Umbilical cord (tissue), 2 donors: ENCODE results near the gene RRP36. TPM values are rescaled to one million over a fixed set of nuclear protein-coding genes. Genes with fewer than 3 reads are reported as not detected.
"Not testable (repeated sequence)": the region's sequence is repeated elsewhere in the genome, so short reads cannot be mapped to it uniquely, and the experiment has no call there.

ENCODE experiments used
- DNase-seq: peaks from one replicate; pipeline ENCODE4 v3.0.0-alpha.2; 2015; ENCODE audit warnings: low spot score
- total RNA-seq: library from RNA; depleted of rRNA; stranded (reverse); fragments of >200 nt; gene quantifications from one replicate; pipeline ENCODE4 v1.2.3, GENCODE V29; 2014; ENCODE audit warnings: low replicate concordance; ENCODE audit not compliant: insufficient read depth

The RRP36 gene
- 26.2 TPM for total RNA-seq

GRCh38 chr6:43021270-43022047, at the start of gene RRP36:
Gene RRP36, plus strand, starts transcription at chr6:43021623. Its CDS starts 32 bp downstream, at chr6:43021655.
- peak; percentile 88 for DNase-seq

GRCh38 chr6:42971746-42972327, 49.6 kb upstream of the RRP36 start:
- no peak for DNase-seq

GRCh38 chr6:42973926-42974325, 47.5 kb upstream of the RRP36 start:
- DNase-seq, result no peak

GRCh38 chr6:42974919-42975505, 46.4 kb upstream of the RRP36 start:
- no peak for DNase-seq

GRCh38 chr6:42978487-42978838, 43.0 kb upstream of the RRP36 start:
- no peak for DNase-seq

GRCh38 chr6:42978839-42979522, 42.4 kb upstream of the RRP36 start, which contains the start of gene PEX6:
Gene PEX6, minus strand, starts transcription at chr6:42979181. Its CDS starts 31 bp downstream, at chr6:42979150.
- DNase-seq, result peak; percentile 94

GRCh38 chr6:42979523-42980177, 41.8 kb upstream of the RRP36 start:
- no peak for DNase-seq

- DNase-seq, result no peak
Measured at GRCh38 chr6:42981836-42982235, 39.6 kb upstream of the RRP36 start.

- DNase-seq, result peak; percentile 100
Measured at GRCh38 chr6:42984001-42984923, 37.2 kb upstream of the RRP36 start, which contains the start of gene PPP2R5D. Gene PPP2R5D, plus strand, starts transcription at chr6:42984570. Its CDS starts 108 bp downstream, at chr6:42984678.

GRCh38 chr6:42984924-42985475, 36.4 kb upstream of the RRP36 start:
- DNase-seq, result peak; percentile 63

GRCh38 chr6:42987533-42988451, 33.6 kb upstream of the RRP36 start:
- no peak for DNase-seq

GRCh38 chr6:42988486-42989020, 32.9 kb upstream of the RRP36 start:
- no peak for DNase-seq

- DNase-seq, result no peak
Measured at GRCh38 chr6:42989923-42990322, 31.5 kb upstream of the RRP36 start.

- DNase-seq, result no peak
Measured at GRCh38 chr6:42993445-42993844, 28.0 kb upstream of the RRP36 start.

GRCh38 chr6:42996513-42996912, 24.9 kb upstream of the RRP36 start:
- DNase-seq, result no peak

- not testable (repeated sequence) for DNase-seq
Measured at GRCh38 chr6:42998205-42998604, 23.2 kb upstream of the RRP36 start.

GRCh38 chr6:43001843-43002242, 19.6 kb upstream of the RRP36 start:
- no peak for DNase-seq

- DNase-seq, result no peak
Measured at GRCh38 chr6:43005844-43006243, 15.6 kb upstream of the RRP36 start.

- DNase-seq, result no peak
Measured at GRCh38 chr6:43006251-43006650, 15.2 kb upstream of the RRP36 start.
